GM18520 (cell line): ENCODE results near the gene MED8.

Experiments used
- ATAC-seq: cut with Tn5 transposase; IDR thresholded peaks from one replicate; pipeline ENCODE4 v1.9.1; 2021; ENCODE audit not compliant: unreplicated experiment

The MED8 gene

GRCh38 chr1:43363283-43363934 lies 26.2 kb downstream of the MED8 start:
- ATAC-seq: no peak

GRCh38 chr1:43360616-43361015 lies 29.0 kb downstream of the MED8 start:
- ATAC-seq: no peak

- ATAC-seq: no peak
Measured at GRCh38 chr1:43359696-43360095, 29.9 kb downstream of the MED8 start.

- ATAC-seq: peak; percentile 90
Measured at GRCh38 chr1:43358746-43359693, 30.6 kb downstream of the MED8 start, which contains the start of gene CDC20. TSS of gene CDC20 (plus strand) at chr1:43358981. CDS start at chr1:43359216, 235 bp downstream.

- ATAC-seq: no peak
Measured at GRCh38 chr1:43358121-43358745, 31.4 kb downstream of the MED8 start.

- ATAC-seq: no peak
Measured at GRCh38 chr1:43357251-43357650, 32.3 kb downstream of the MED8 start.

- no peak for ATAC-seq
Measured at GRCh38 chr1:43354936-43355335, 34.7 kb downstream of the MED8 start.

- no peak for ATAC-seq
Measured at GRCh38 chr1:43354471-43354870, 35.1 kb downstream of the MED8 start.

- no peak for ATAC-seq
Measured at GRCh38 chr1:43352881-43353280, 36.7 kb downstream of the MED8 start.

- ATAC-seq: no peak
Measured at GRCh38 chr1:43352351-43352705, 37.3 kb downstream of the MED8 start.

GRCh38 chr1:43351421-43352350 lies 37.9 kb downstream of the MED8 start:
- ATAC-seq: no peak

GRCh38 chr1:43350976-43351375 lies 38.6 kb downstream of the MED8 start:
- no peak for ATAC-seq

- no peak for ATAC-seq
Measured at GRCh38 chr1:43349594-43350306, 39.9 kb downstream of the MED8 start.

- no peak for ATAC-seq
Measured at GRCh38 chr1:43348809-43349593, 40.6 kb downstream of the MED8 start.

- ATAC-seq: no peak
Measured at GRCh38 chr1:43348343-43348808, 41.2 kb downstream of the MED8 start.

GRCh38 chr1:43346636-43347035 lies 43.0 kb downstream of the MED8 start:
- ATAC-seq: no peak

- no peak for ATAC-seq
Measured at GRCh38 chr1:43345120-43345519, 44.5 kb downstream of the MED8 start.

GRCh38 chr1:43344267-43344850 lies 45.2 kb downstream of the MED8 start:
- ATAC-seq: no peak

GRCh38 chr1:43340559-43340958 lies 49.0 kb downstream of the MED8 start:
- ATAC-seq: no peak
